Measurements from ENCODE around the gene BID.

The BID gene

DNA sequence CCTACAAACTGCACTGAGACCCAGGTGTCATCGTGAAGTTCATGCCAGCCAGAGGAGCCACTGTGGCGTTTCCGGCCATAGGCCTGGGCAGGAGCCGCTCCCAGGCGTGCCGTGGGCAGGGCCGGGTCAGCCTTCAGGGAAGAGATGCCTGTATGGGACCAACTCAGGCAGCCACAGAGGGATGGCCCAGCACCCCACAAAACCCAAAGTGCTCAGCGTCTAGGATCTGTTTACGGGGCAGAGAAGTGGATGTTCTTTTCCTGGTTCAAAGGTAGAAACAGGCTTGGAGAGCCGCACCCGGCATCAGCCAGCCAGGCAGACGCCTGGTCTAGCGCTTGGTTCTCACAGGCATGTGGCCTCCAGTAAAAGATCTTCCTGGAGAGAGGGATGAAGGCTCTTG is 8.4 kb upstream of the BID start:
- no peak for DNase-seq

DNA sequence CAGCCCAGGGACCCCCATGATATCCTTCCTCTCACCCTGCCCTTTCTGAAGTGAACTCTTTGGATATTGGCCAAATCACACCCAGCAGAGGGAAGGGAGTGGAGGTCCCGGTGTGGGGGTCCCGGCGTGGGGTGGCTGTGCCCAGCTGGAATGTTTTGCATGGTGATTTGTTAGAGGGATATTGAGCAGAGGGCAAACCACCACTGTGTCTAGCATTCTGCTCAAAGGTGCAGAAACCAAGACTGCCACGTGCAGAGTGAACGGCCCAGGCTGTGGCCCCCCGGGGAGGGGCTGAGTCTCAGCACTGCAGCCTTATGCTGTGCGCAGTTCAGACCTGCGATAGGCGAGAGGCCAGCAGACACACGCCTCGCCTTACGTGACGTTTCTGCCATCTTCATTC is 7.9 kb upstream of the BID start:
- no peak for DNase-seq

DNA sequence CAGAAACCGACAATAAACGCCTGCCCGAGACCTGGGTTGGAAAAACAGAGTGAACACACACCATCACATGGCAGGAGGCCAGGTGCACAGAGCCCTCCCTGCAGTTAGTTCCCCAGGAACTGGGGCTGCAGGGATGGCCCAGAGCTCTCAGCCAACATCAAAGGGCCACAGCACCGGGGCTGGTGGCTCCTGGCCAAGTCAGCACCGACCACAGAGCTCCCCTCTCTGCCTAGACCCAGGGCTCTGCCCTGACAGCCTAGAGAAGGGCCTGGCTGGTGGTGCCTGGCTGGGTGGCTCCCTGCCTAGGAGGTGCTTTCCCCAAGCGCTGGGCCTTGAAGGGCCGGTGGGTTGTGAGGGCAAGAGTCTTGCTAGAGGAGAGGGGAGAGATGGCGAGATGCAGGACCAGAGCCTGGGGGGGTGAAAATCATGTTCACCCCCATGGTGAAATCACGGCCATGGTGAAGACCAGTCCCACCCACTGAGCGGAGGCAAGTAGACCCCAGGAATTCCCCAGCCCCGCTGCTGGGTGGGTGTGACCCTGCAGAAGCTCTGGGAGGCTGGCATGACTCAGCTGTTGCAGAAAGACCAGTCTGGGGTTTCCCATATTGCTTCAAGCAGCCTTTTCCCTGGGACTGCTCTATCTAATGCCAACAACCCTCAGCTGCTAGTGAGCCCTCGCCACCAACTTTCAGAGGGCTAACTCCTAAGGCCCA is 7.2 kb upstream of the BID start:
- DNase-seq, result peak; percentile 69

DNA sequence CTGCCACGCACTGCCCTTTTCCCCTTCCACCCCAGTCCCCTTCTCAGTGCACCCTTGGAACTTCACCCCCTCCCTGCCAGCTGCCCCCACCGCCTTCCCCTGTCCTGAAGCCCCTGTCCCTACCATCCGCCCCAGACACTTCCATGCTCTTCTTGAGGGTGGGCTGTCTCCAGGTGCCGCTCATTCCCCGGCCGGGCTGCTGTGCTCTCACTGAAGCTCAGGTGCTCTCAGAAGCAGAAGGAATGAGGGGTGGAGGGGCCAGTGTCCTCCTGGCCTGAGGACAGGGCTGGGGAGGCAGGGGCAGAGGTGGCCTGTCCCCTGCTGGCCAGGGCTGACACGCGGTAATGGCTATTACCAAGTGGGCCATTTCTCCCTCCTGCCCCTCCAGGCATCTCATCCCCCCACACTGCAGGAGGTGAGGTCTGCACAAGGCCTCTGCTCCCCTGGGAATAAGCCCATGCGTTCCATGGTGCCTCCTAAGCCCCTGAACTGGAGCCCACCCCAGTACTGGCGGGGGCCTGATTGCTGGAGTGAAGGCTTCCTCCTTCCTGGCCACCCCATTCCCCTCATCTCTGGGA is 6.6 kb upstream of the BID start:
- DNase-seq, result no peak

DNA sequence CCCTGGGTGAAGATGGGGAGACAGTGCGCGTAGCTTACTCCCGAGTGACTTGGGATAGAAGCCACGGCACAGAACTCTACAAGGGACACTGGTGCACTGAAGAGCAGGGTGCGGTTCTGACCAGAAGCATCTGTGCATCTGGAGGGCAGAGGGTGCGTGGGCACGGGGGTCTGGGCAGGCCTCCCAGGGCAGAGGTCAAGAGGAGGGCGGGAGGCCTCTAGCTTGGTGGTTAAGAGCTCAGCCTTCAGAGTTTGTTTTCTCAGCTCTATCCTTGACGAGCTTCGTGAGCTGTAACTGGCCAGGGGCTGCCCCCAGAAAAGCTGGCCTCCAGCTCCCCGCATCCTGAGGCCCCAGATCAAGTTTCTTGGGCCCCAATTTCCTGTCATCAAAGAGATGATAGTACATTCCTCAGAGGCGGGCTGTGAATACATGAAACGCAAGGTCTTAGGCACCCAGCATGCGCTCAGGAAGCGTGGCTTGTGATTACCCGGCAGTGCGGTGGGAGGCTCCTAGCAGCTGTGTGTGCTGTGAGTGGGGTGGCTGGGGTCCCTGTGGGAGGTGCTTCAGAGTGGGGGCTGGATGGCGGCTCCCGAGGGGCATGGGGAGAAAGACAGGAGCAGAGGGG is 6.0 kb upstream of the BID start:
- no peak for DNase-seq

DNA sequence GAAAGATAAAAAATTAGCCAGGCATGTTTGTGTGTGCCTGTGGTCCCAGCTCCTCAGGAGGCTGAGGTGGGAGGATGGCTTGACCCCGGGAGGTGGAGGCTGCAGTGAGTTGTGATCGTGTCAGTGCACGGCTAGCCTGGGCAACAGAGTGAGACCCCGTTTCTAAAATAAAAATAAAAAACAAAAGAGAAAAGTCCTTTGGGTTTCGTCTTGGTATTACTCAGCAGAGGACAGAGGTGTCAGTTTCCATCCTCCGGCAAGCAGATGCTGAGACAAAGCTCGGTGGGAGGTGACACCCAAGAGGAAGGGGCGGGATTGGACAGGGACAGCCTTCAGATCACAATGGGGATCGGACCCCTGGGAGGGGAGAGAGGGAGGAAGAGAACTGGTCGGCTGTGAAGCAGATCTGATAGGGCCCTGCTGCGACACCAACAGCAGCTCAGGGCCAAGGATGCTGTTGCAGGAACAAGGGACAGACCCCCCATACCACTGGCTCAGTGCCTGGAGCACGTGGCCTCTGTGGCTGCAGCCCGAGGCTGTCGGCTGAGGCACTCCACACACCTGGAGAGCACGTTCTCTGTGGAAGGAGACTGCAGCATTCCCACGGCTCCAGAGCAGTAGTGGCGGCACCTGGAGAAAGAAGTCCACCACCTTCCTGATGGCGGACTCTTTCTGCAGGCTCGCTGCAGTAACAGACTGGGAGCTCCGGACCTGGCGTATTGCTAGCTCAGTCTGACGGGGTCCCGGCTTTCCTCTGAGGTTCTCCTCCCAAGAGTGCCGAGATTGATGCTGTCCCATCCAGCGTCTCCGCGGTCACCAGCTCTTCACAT is 5.2 kb upstream of the BID start:
- no peak for DNase-seq

DNA sequence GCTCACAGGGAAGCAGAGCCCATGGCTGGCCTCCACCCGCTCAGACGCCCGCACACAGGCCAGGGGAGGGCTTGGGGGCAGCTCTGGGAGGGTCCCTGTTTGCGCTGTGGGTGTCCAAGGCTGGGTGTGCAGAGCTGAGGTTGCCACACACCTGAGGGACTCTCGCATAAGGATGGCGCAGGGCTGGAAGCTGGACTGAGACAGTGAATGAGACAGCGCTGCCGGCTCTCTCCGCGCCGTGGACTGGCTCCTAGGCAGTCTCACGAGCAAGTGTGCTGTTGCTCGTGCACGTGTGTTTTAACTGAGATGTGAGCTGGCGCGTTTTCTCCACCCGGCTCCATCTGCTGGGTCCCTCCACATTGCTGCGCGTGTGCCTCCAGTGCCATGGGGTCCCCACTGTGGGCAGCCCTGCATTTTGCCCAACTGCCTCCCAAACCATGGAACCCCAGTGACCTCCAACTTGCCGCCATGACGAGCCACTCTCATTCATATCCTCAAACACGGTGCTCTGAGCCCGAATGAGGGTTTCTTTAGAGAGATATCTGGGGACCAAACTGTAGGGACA is 4.2 kb upstream of the BID start:
- DNase-seq, result no peak

DNA sequence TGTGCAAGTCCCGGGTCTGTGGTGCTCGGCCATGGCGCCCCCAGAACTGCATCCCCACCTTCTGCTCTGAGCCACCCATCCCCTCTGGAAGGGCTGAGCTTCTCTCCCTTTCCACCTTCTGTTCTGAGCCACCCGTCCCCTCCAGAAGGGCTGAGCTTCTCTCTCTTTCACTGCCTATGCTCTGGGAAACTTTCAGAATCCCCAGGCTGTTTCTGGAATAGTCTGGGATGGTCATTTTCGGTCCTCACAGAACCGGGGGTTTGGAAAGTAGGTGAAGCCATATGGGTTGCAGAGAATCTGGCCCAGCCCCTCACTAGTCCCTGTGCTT is 3.4 kb upstream of the BID start:
- DNase-seq, result no peak

DNA sequence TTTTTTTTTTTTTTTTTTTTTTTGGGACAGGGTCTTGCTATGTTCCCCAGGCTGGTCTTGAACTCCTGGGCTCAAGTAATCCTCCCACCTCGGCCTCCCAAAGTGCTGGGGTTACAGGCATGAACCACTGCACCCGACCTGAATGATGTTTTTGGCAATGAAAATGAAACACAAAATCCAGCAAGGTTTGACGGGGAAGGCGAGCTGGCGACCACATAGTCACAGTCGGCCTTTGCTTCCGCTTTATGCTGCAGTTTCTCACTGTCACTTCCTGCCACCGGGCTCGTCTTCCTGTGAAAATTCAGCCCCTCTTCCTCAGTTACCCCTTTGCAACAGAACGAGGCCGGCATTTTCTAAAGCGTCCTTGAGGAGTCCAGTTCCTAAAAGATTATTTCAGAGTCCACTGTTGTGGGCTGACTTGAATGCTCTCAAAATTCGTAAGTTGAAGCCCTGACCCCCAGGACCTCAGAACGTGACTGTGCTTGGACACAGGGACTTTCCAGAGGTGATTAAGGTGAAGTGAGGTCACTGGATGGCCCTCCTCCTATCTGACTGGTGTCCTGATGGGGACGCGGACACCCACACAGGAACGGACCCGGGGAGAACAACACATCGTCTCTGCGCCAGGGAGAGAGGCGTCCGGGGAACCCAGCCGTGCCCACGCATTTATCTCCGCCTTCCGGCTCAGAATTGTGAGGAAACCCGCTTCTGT is 2.9 kb upstream of the BID start:
- peak; percentile 64 for DNase-seq

DNA sequence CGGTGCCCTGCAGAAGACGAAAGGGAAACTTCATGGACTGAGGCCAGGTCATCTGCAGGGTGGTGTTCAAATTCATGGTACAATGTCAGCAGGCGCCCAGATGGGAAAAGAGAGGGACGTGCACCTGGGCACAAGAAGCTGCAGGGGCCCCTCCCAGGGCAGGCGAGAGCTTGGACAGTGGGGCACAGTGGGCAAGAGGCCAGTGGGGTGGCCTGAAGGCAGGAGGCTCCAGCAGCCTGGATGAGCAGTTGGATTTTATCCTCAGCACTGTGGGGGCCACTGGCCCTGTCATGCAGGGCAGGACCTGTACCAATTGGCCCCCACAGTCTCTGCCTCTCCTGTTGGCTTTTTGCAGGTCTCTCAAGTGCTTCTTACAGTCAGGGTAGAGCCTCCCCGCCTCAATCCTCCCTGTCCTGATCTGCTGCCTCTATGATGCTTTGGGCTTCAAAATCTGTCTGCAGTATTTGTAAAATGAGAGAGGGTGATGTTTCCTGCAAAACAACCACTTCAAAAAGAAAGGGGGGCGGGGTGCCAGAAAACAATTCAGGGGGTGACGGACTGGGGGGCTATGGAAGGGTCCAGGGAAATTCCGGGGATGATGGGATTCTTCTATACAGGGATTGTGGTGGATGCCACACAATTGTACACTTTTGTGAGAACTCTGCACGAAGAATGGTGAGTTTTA is 1.7 kb upstream of the BID start:
- DNase-seq, result no peak

DNA sequence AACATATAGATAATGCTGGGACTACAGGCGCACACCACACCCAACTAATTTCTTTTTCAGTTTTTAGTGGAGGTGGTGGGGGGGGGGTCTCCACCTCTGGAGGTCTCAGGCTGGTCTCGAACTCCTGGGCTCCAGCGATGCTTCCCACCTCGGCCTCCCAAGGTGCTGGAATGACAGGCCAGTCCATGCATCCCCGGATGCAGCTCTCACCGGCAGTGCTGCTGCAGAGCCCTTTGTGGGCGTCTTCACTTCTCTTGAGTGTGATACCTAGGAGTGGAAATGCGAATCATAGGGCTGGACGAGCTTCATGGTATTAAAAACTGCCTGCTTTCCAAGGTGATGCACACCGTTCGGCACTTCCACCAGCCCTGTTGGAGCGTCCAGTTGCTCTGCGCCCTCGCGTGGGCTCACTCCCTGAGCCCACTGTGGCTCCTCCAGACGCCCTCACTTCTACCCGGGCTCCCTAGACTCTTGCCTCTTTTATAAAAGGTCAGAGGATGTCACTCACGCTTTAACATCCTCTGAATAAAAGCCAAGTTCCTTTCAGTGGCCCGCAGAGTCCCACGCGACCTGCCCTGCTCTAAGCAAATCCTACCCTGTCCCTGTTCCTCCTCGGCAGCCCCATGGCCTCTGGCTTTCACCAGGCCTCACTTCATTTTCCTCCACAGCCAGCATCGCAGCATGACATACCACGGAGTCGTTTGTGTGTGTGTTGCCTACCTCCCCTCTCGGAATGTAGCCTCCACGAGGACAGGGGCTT is 837 bp upstream of the BID start:
- DNase-seq, result no peak

DNA sequence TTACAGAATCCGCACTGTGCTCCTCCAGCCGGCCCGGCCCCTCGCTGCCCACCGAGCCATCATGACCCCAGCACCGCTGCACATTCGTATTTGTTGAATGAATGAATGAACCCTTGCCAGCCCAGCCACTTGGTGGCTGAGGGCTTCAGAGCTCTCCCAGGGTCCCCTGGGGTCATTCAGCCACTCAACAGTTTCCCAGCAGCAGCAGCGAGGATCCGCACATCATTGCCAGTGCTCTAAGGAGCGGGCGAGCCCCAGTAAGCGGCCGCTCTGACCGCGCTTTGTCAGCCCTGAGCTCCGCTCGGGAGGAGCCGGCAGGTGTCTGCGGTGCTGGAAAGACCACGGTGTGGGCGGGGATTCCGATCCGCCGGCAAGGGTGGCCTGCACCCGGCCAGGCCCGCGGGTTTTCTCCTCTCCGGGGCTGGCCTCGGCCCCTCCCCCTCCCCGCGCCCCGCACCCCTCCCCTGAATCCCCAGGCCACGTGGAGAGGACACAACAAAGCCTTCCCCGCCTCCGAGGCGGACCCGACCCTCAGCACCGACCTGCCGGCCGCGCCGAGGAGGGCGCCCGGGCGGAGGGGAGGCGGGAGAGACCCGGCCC is 563 bp downstream of the BID start:
- DNase-seq, result peak; percentile 52

DNA sequence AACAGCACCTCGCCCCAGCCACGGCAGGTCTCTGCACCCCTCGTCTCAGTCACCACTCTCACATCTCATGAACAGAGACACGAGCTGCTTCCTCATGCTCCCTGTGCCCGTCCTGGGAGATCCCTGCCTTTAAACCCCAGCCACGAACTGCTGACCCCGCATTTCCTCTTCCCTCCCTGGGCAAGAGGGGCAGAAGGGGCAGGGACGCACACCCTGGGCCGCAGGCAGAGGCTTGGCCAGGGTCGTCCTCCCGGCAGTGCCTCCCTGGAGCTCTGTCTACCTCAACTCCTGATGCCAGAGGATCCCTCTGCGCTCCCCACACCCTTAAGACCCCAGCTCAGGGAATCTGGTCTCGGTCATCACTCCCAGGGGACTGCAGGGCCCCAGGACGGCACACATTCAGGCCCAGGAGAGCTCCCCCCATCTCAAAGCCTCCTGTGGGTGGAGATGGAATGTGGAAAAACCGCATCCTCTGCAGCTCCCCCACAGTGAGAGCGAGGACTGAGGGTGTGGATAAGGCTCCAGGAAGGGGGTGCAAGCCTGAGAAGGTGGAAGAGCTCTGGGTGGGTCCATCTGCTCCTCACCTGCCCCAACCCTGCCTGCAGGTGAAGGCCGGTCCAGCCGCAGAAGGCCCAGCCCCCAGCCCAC is 1.2 kb downstream of the BID start:
- no peak for DNase-seq

DNA sequence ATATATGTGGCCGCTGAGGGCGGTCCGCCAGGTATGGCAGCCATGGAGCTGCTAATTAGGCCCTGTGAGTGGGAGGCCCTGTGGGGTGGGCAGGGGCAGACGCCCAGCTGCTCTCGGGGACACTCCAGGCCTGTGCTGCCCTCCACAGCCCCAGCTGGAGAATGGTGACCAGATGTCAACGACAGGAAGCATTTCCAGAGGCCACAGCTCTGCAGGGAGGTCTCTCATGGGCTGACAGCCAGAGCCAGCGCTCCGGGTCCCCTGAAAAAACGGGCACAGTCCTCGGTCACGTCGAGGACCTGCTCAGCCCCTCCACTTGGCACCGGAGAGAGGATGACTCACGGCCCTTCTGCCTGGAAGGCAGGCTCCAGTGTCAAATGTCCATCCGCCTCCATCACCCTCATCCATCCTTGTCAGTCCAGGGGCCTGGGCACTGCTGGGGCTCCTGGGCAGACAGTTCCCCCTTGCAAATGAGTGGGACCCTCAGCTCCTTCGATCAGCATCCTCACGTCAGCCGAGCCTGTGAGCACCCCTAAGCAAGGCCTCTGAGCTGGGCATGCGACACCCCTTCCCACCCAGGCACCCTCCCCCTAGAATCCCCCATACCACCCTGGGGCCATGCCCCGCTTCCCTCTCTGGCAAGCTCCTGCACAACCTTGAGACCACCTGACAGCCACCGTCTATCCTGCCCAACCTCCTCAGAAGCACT is 1.9 kb downstream of the BID start:
- DNase-seq, result no peak

DNA sequence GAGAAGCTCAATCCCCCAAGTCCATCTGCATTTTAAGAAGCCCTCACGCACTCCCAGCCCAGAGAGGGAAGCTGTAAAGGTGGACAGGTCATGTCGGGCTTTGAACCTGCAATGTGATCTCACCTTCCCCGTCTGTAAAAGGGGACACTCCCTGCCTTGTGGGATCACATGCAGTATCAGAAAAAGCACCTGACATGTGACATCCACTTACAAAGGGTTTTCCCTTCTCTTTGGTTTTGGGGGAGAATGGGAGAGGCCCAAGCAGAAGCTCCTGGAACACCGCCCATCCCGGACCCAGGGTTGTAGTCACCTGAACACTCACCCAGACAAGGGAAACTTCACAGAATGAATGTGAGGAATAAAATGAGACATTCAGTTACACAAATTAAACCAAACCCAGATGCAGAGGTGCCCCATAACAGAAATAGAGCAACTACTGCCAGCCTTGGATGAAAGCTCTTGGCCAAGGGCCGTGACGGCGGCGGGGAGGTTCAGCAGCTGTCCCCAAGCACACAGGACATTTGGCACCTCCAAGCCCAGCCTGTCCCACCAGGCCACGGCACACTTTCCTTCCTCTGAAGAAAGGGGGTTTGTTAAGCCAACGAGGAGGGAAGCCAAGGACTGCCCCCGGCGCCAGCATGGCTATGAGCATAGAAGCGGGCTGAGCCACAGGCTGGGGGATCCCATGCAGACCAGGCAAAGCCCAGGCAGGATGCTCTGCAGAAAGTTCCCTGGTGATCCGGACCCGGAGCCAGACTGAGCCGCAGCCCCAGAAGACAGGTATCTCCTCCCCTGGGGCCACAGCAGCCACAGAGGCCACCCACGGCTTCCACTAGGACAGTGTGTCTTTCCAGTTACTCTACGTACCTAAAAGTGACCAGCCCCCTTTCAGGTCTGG is 3.8 kb downstream of the BID start:
- DNase-seq, result no peak

DNA sequence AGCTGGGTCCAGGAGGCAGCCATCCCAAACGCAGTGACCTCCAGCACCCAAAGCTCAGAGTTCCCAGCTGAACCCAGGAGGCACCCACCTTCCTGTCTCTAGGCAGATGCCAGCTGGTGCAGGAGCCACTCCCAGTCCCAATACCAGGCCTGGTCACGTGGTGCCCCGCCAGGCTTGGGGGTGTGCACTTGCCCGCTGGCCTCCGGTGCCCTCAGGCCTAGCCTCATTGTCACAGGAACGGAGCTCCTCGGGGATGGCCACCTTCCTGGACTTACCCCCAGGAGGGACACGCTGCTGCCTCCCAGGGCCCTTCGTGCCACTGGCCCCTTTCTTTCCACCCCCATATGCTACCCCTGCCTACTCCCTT is 4.6 kb downstream of the BID start:
- no peak for DNase-seq

DNA sequence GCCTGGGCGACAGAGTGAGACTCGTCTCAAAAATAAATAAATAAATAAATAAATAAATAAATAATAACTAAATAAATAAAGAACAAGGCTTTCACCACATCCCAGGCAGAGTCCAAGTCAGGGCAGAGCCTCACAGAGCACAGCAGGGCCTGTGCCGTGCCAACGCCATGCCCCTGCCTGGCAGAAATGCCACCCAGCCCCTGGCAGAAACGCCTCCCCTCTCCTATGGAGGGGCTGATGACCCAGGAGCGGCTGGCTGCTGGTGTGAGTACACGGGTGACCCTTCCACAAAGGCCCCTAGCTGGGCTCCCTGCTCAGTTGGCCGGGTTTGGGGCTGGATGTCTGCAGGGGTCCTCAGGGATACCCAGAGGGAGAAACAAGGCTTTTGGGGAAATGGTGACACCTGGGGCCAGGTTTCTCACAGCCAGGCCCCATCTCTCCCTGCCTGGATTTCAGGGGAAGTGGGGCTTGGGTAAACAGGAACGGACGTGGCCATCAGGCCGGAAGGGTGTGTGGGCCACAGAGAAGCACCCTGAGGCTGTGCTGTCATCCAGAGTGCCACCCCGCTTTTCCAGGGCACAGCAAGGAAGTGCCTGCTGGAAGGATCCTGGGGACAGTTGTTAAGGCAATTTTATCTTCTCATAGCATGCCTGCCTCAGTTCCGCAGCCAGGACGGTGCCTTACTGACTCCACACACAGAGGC is 5.1 kb downstream of the BID start:
- no peak for DNase-seq
